ENCODE measurements around the gene IZUMO4.

IZUMO4 gene

DNA sequence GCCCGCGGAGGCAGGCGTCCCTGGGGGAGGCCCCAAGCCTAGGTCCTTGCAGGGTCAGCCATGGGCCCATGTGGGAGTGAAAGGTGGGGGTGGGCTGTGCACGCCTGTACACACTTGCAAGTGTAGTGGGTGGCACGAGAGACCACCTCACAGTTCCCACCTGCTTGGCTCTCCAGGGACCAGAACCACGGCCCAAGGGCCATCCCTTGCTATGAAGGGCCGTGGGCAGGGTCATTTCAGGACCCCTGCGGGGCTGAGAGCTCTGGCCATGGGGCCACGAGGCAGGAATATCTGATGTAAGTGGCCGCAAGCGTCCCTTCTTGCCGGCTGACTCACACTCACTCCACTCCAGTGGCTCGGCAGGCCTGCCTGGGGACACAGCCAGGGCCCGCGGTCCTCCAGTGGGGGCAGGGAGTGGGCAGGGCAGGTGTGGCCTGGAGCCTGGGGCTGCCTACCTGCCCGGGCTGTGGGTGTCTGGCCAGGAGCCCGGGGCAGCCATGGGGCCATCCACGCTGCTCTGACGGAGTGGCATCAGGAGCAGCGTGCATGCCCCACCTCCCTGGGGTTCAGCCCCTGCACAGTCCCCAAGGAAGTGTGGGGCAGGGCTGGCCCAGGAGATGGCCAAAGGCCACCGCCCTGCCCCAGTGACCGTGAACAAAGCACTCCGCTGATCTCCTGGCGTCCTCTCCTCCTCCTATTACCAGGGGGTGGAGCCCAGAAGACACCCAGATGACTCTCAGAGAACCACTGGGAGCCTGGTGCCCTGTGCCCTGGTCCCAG, 37.1 kb upstream of the IZUMO4 start:
- DNase-seq = no peak

- DNase-seq = peak in 1 of 2 experiments; percentile 36
Observed at GRCh38 chr19:2060884-2061494, 35.7 kb upstream of the IZUMO4 start.

DNA sequence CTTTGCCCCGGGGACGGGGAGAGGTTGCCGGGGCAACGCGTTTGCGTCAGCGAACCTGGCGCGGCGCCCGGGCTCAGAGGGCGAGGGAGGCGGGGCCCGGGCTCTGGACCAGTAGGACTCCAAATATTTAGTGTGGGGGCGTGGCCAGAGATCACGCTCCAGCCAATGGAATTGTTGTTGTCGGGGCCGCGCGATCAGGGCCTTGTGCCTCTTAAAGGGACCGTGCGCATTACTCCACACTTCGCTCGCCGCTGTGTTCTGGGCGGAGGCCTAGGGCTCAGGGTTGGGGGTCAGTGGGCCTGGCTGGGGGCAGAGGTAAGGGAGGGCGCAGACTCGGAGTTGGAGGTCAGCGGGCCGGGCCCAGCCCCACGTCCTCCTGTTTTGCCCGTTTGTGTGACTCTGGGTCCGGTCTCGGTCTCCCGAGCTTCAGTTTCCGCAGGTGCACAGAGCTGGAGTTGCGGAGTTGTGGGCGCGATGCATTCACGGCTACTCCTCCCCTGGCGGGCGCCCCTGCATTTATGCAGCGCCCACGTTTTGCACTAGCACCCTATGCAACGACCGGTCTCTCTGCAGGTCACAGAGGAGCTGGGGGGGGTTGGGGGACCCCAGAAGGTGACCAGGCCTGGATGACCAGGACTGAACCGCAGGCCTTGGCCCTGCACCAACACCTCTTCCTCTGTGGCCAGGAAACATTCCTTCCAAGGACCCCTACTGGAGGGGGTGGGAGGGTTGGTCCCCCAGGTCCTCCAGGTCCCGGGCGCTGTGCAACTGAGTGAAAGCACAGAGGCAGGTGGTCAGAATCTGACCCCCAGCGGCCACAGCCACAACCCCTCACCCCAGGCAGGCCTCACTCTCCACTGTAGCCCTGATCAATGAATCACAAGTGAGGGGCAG, 35.0 kb upstream of the IZUMO4 start:
- DNase-seq = peak; percentile 95 to 96

DNA sequence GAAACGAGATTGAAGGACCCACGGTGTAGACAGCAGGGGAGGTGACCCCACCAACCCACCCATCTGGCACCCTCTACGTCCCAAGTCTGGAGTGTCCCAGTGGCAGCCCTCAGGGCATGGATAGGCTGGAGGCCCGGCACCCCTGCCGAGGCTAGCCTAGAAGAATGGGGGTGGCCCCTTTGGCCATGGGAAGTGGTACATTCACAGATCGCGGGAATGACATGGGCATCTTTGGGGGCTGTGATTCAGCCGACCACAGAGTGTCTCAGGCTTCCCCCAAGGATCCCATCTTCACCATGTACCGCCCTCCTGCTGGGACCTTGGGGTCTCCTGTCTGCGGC, 34.4 kb upstream of the IZUMO4 start:
- no peak for DNase-seq

- DNase-seq = no peak
Observed at GRCh38 chr19:2062770-2063169, 33.9 kb upstream of the IZUMO4 start.

DNA sequence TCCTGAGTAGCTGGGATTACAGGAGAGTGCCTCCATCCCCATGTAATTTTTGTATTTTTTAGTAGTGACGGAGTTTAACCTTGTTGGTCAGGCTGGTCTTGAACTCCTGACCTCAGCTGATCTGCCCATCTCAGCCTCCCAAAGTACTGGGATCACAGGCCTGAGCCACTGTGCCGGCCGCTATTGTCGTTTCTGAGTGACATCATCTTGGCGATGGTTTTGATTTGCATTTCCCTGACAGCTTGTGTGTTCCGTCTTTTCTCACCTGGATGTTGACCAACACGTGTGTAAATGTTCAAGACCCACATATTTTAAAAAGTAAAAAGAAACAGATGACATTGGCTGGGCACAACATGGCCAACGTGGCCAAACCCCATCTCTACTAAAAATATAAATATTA, 32.9 kb upstream of the IZUMO4 start:
- no peak for DNase-seq

DNA sequence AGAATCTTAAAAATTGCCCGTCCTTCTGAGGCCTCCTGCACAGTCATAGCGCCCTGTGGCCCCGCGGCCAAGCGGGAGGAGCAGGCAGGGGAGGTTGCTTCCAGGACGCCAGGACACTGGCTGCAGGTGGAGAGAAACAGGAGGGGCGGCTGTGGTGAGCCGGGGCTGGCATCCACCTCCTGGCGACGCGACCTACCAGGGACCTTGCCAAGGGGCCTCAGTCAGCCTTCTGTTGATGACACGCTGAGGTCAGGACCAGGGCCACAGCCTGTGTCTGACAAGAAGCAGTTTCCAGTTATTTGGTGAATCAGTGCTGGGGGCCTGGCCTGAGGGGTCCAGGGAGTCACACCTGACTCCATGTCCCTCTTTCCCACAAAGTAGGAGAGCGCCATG, 32.3 kb upstream of the IZUMO4 start:
- no peak for DNase-seq

- DNase-seq = no peak
Observed at GRCh38 chr19:2064788-2065524, 31.8 kb upstream of the IZUMO4 start.

DNA sequence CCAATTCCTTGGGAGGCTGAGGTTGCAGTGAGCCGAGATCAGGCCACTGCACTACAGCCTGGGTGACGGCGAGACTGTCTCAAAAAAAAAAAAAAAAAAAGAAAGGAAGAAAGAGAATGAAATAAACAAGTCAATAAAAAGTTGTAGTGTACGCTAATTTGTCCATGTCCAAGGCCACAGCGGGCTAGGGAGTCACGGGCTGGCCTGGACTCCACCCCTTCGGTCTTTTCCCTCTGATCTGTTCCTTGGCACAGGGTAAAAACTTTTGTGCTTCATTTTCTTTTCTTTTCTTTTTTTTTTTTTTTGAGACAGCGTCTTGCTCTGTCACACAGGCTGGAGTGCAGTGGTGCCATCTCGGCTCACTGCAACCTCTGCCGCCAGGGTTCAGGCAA, 26.3 kb upstream of the IZUMO4 start:
- no peak for DNase-seq

GRCh38 chr19:2070986-2071673, 25.6 kb upstream of the IZUMO4 start:
- DNase-seq = no peak

- DNase-seq = no peak
Observed at GRCh38 chr19:2072757-2073551, 23.8 kb upstream of the IZUMO4 start.

DNA sequence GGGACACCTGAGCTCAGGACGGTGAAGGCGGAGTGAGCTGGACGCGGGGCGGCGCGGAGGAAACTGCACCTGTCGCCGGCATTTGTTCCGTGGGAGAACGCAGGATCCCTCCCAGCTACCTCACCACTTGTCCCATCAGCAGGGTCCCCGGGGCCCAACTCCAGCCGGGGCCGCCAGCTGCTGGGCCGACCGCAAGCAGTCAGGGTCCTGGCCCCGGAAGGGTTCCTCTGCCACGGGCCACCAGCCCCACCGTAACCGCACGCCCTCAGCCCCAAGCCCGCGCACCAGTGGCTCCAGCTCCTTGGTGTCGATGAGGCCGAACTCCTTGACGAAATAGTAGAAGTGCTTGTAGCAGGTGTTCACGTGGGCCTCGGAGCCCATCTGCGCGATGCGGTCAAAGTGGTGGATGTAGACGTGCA, 20.2 kb upstream of the IZUMO4 start:
- no peak for DNase-seq

GRCh38 chr19:2077398-2077797, 19.3 kb upstream of the IZUMO4 start:
- DNase-seq = no peak

- DNase-seq = no peak
Observed at GRCh38 chr19:2077833-2078619, 18.7 kb upstream of the IZUMO4 start.

- DNase-seq = no peak
Observed at GRCh38 chr19:2079076-2079864, 17.4 kb upstream of the IZUMO4 start.

- no peak for DNase-seq
Observed at GRCh38 chr19:2079865-2080301, 16.8 kb upstream of the IZUMO4 start.

GRCh38 chr19:2080336-2080988, 16.3 kb upstream of the IZUMO4 start:
- no peak for DNase-seq

GRCh38 chr19:2081873-2082810, 14.6 kb upstream of the IZUMO4 start:
- peak; percentile 35 to 61 for DNase-seq

Measured in AML-193 (cell line).